ENCODE results near the gene P4HA1.

The P4HA1 gene

GRCh38 chr10:73093922-73094850 lies 2.5 kb downstream of the P4HA1 start:
- no peak for FAIRE-seq

GRCh38 chr10:73092830-73093229 lies 3.8 kb downstream of the P4HA1 start:
- no peak for FAIRE-seq

- no peak for FAIRE-seq
Measured at GRCh38 chr10:73088304-73088703, 8.4 kb downstream of the P4HA1 start.

- FAIRE-seq = no peak
Measured at GRCh38 chr10:73086816-73087215, 9.8 kb downstream of the P4HA1 start.

- FAIRE-seq = no peak
Measured at GRCh38 chr10:73084209-73084608, 12.5 kb downstream of the P4HA1 start.

GRCh38 chr10:73083221-73083620 lies 13.4 kb downstream of the P4HA1 start:
- no peak for FAIRE-seq

- FAIRE-seq = no peak
Measured at GRCh38 chr10:73079779-73080541, 16.7 kb downstream of the P4HA1 start.

- FAIRE-seq = peak; percentile 58
Measured at GRCh38 chr10:73076360-73077183, 20.1 kb downstream of the P4HA1 start.

GRCh38 chr10:73075829-73076228 lies 20.8 kb downstream of the P4HA1 start:
- no peak for FAIRE-seq

- FAIRE-seq = no peak
Measured at GRCh38 chr10:73073627-73074026, 23.0 kb downstream of the P4HA1 start.

GRCh38 chr10:73065441-73065840 lies 31.2 kb downstream of the P4HA1 start:
- no peak for FAIRE-seq

- no peak for FAIRE-seq
Measured at GRCh38 chr10:73061743-73062142, 34.9 kb downstream of the P4HA1 start.

- no peak for FAIRE-seq
Measured at GRCh38 chr10:73060738-73061635, 35.7 kb downstream of the P4HA1 start.

GRCh38 chr10:73060173-73060572 lies 36.5 kb downstream of the P4HA1 start:
- FAIRE-seq = no peak

- no peak for FAIRE-seq
Measured at GRCh38 chr10:73058057-73058591, 38.5 kb downstream of the P4HA1 start.

GRCh38 chr10:73054286-73054685 lies 42.4 kb downstream of the P4HA1 start:
- no peak for FAIRE-seq

GRCh38 chr10:73053275-73053674 lies 43.4 kb downstream of the P4HA1 start:
- no peak for FAIRE-seq

- FAIRE-seq = no peak
Measured at GRCh38 chr10:73044378-73045285, 52.0 kb downstream of the P4HA1 start.

GRCh38 chr10:73043766-73044377 lies 52.8 kb downstream of the P4HA1 start:
- no peak for FAIRE-seq

GRCh38 chr10:73043319-73043718 lies 53.3 kb downstream of the P4HA1 start:
- no peak for FAIRE-seq

Data from islet of Langerhans (tissue), 1 donor.